HEK293 (cell line): ENCODE results near the gene PERCC1.
A peak's percentile ranks its signal among the peaks of the same experiment; 100 is the strongest.

Experiments
- CTCF ChIA-PET: fragments of 350-600 bp; formaldehyde crosslinking; extraction: SDS; loops from one replicate; lab custom pipeline; 2021; ENCODE audit warnings: antibody characterized with exemption; lab: Yijun Ruan, JAX
- POLR2A ChIA-PET: fragments of 300-600 bp; formaldehyde crosslinking; extraction: SDS; loops from one replicate; lab custom pipeline; 2020; ENCODE audit warnings: antibody characterized with exemption, inconsistent platforms; lab: Yijun Ruan, JAX
- H3K27ac ChIP-seq: fragments of 200-500 bp; sonication (Bioruptor generic); 2 replicates; pipeline ENCODE4 v1.5.1; 2014; ENCODE audit warnings: low read depth, low read length, control low read depth, inconsistent platforms; ENCODE audit errors: extremely low read depth
- H3K36me3 ChIP-seq, 2 experiments: fragments of 200-500 bp in 1 of 2; sonication (Bioruptor generic) in 1 of 2; 1 replicate in 1 of 2; 2 replicates in 1 of 2; pipeline ENCODE4 v1.5.1; 2014 to 2017; ENCODE audit warnings: inconsistent platforms in 2 of 2, low read length in 2 of 2; ENCODE audit not compliant: control insufficient read depth in 2 of 2, insufficient read depth in 1 of 2
- H3K4me1 ChIP-seq: fragments of 200-500 bp; sonication (Bioruptor generic); 2 replicates; pipeline ENCODE4 v1.5.1; 2014; ENCODE audit warnings: mild to moderate bottlenecking, low read length, inconsistent platforms; ENCODE audit not compliant: control insufficient read depth, insufficient read depth
- H3K4me3 ChIP-seq: 2 replicates; pipeline ENCODE4 v1.5.1; 2011; ENCODE audit warnings: low read depth, mild to moderate bottlenecking, control low read depth, low read length, moderate library complexity
- H3K9me3 ChIP-seq: fragments of 200-500 bp; sonication (Bioruptor generic); 2 replicates; pipeline ENCODE4 v1.5.1; 2014; ENCODE audit warnings: low read depth, low read length, inconsistent platforms; ENCODE audit not compliant: control insufficient read depth, insufficient read depth
- BCL11B ChIP-seq: fragments of 450-650 bp; formaldehyde crosslinking; IDR thresholded peaks from 2 replicates; pipeline ENCODE4 v1.5.1; 2016; ENCODE audit warnings: low read depth, missing biosample characterization, missing genetic modification characterization
- GFI1B ChIP-seq: fragments of 450-650 bp; formaldehyde crosslinking; IDR thresholded peaks from 2 replicates; pipeline ENCODE4 v1.5.1; 2016; ENCODE audit warnings: missing biosample characterization, missing genetic modification characterization
- GLI2 ChIP-seq: fragments of 450-650 bp; formaldehyde crosslinking; IDR thresholded peaks from 2 replicates; pipeline ENCODE4; 2017; ENCODE audit warnings: missing biosample characterization, missing genetic modification characterization, low read depth, borderline replicate concordance
- KLF1 ChIP-seq: fragments of 450-650 bp; formaldehyde crosslinking; IDR thresholded peaks from 2 replicates; pipeline ENCODE4 v1.5.1; 2016; ENCODE audit warnings: missing biosample characterization, missing genetic modification characterization
- PRDM1 ChIP-seq: fragments of 450-650 bp; formaldehyde crosslinking; IDR thresholded peaks from 2 replicates; pipeline ENCODE4; 2016; ENCODE audit warnings: missing biosample characterization, missing genetic modification characterization
- PRDM10 ChIP-seq: fragments of 450-650 bp; formaldehyde crosslinking; IDR thresholded peaks from 2 replicates; pipeline ENCODE4 v1.5.1; 2016; ENCODE audit warnings: missing biosample characterization, missing genetic modification characterization
- REST ChIP-seq: fragments of 450-650 bp; formaldehyde crosslinking; IDR thresholded peaks from 2 replicates; pipeline ENCODE4 v1.5.1; 2016; ENCODE audit warnings: missing biosample characterization, missing genetic modification characterization
- SCRT2 ChIP-seq: fragments of 450-650 bp; formaldehyde crosslinking; IDR thresholded peaks from 2 replicates; pipeline ENCODE4 v1.5.1; 2016; ENCODE audit warnings: missing biosample characterization, missing genetic modification characterization
- TRIM28 ChIP-seq: IDR thresholded peaks from 2 replicates; pipeline ENCODE4 v1.6.1; 2011; ENCODE audit warnings: low read length, control low read depth, borderline replicate concordance
- ZBTB20 ChIP-seq: fragments of 450-650 bp; formaldehyde crosslinking; IDR thresholded peaks from 2 replicates; pipeline ENCODE4 v1.5.1; 2016; ENCODE audit warnings: missing biosample characterization, missing genetic modification characterization
- ZBTB26 ChIP-seq: fragments of 450-650 bp; formaldehyde crosslinking; optimal IDR thresholded peaks from 2 replicates; pipeline ENCODE3; 2016; ENCODE audit warnings: missing biosample characterization, mild to moderate bottlenecking, missing genetic modification characterization
- ZFP3 ChIP-seq: fragments of 450-650 bp; formaldehyde crosslinking; IDR thresholded peaks from 2 replicates; pipeline ENCODE4 v1.5.1; 2016; ENCODE audit warnings: low read depth, missing biosample characterization, missing genetic modification characterization
- ZNF311 ChIP-seq: fragments of 450-650 bp; formaldehyde crosslinking; IDR thresholded peaks from 2 replicates; pipeline ENCODE4 v1.5.1; 2017; ENCODE audit warnings: missing biosample characterization, missing genetic modification characterization, borderline replicate concordance
- ZNF324 ChIP-seq: fragments of 450-650 bp; formaldehyde crosslinking; IDR thresholded peaks from 2 replicates; pipeline ENCODE4 v1.5.1; 2016; ENCODE audit warnings: missing biosample characterization, missing genetic modification characterization
- ZNF335 ChIP-seq: fragments of 450-650 bp; formaldehyde crosslinking; conservative IDR thresholded peaks from 2 replicates; pipeline ENCODE4 v1.5.1; 2016; ENCODE audit warnings: missing biosample characterization, missing genetic modification characterization
- ZNF341 ChIP-seq: fragments of 450-650 bp; formaldehyde crosslinking; IDR thresholded peaks from 2 replicates; pipeline ENCODE4; 2016; ENCODE audit warnings: low read depth, missing biosample characterization, missing genetic modification characterization
- ZNF404 ChIP-seq: fragments of 450-650 bp; formaldehyde crosslinking; IDR thresholded peaks from 2 replicates; pipeline ENCODE4 v1.5.1; 2017; ENCODE audit warnings: missing biosample characterization, missing genetic modification characterization
- ZNF473 ChIP-seq: fragments of 450-650 bp; formaldehyde crosslinking; IDR thresholded peaks from 2 replicates; pipeline ENCODE4 v1.5.1; 2017; ENCODE audit warnings: missing biosample characterization, missing genetic modification characterization
- ZNF530 ChIP-seq: fragments of 450-650 bp; formaldehyde crosslinking; IDR thresholded peaks from 2 replicates; pipeline ENCODE4 v1.5.1; 2016; ENCODE audit warnings: low read depth, missing biosample characterization, missing genetic modification characterization
- ZNF600 ChIP-seq: fragments of 450-650 bp; formaldehyde crosslinking; IDR thresholded peaks from 2 replicates; pipeline ENCODE4 v1.5.1; 2016; ENCODE audit warnings: missing biosample characterization, missing genetic modification characterization
- ZNF610 ChIP-seq: fragments of 450-650 bp; formaldehyde crosslinking; IDR thresholded peaks from 2 replicates; pipeline ENCODE4 v1.5.1; 2016; ENCODE audit warnings: missing biosample characterization, missing genetic modification characterization, borderline replicate concordance
- ZNF623 ChIP-seq: fragments of 450-650 bp; formaldehyde crosslinking; IDR thresholded peaks from 2 replicates; pipeline ENCODE4 v1.5.1; 2016; ENCODE audit warnings: missing biosample characterization, missing genetic modification characterization
- ZNF660 ChIP-seq: fragments of 450-650 bp; IDR thresholded peaks from 2 replicates; pipeline ENCODE4 v1.5.1; 2018; ENCODE audit warnings: missing biosample characterization, mild to moderate bottlenecking, missing genetic modification characterization
- ZNF670 ChIP-seq: fragments of 450-650 bp; formaldehyde crosslinking; IDR thresholded peaks from 2 replicates; pipeline ENCODE4 v1.5.1; 2016; ENCODE audit warnings: missing biosample characterization, missing genetic modification characterization, low read depth
- ZNF701 ChIP-seq: fragments of 450-650 bp; formaldehyde crosslinking; IDR thresholded peaks from 2 replicates; pipeline ENCODE4 v1.5.1; 2016; ENCODE audit warnings: missing biosample characterization, missing genetic modification characterization

The PERCC1 gene

GRCh38 chr16:1414532-1415260 lies 16.2 kb upstream of the PERCC1 start, which contains the start of gene UNKL:
TSS of gene UNKL (minus strand) at chr16:1414704. CDS start at chr16:1414691, 13 bp downstream.
- peak within 1 kb of the TSS; percentile 91 for H3K4me3 ChIP-seq
- TF ChIP-seq ZNF404 (tag by site-specific recombination) (no peak), ZNF600 (tag by site-specific recombination) (no peak), ZBTB20 (peak; percentile 29; the same call in 1 of the 2 replicates), SCRT2 (tag by site-specific recombination) (no peak), KLF1 (tag by site-specific recombination) (no peak; the same call in 1 of the 2 replicates), ZNF623 (tag by site-specific recombination) (no peak), ZNF341 (tag by site-specific recombination) (peak; percentile 84), ZNF335 (tag by site-specific recombination) (peak; percentile 23; the same call in 1 of the 2 replicates)
- peaks cover 4% of the 10 kb centered on the region for H3K4me1 ChIP-seq
- peaks cover 0 to 12% of the 10 kb centered on the region in 2 experiments; a peak in 2 of 3 replicates for H3K36me3 ChIP-seq
- H3K9me3 ChIP-seq = no peaks in the 10 kb centered on the region
- peak within 1 kb of the TSS; percentile 70; the same call in 1 of the 2 replicates for H3K27ac ChIP-seq
- ChIA-PET POLR2A (no interaction called here), CTCF (interaction anchor here (0.6 to 1.5 kb wide), 2 partner anchors 51 to 87 kb away, joined by 4 read pairs; no protein-coding TSS in a partner anchor)

- Histone ChIP-seq H3K9me3 (no peaks in the 10 kb centered on the region), H3K4me3 (no peak overlapping the region), H3K36me3 (peaks cover 0 to 8% of the 10 kb centered on the region in 2 experiments; a peak in 2 of 3 replicates), H3K4me1 (peaks cover 6% of the 10 kb centered on the region), H3K27ac (no peak overlapping the region)
- ChIA-PET CTCF (no interaction called here), POLR2A (no interaction called here)
- TF ChIP-seq ZNF701 (no peak), ZNF660 (no peak), ZNF530 (no peak), ZNF324 (tag by site-specific recombination) (no peak), ZNF670 (tag by site-specific recombination) (no peak), GFI1B (tag by site-specific recombination) (no peak), GLI2 (tag by site-specific recombination) (no peak), ZFP3 (no peak), ZNF610 (tag by site-specific recombination) (no peak), BCL11B (tag by site-specific recombination) (no peak), PRDM10 (no peak), PRDM1 (tag by site-specific recombination) (peak; percentile 16; the same call in 1 of the 2 replicates), TRIM28 (no peak), ZNF311 (tag by site-specific recombination) (no peak), ZBTB26 (tag by site-specific recombination) (no peak), ZNF473 (tag by site-specific recombination) (no peak), REST (tag by site-specific recombination) (peak; percentile 73; the same call in 1 of the 2 replicates)
These were observed 14.3 kb upstream of the PERCC1 start for GRCh38 chr16:1416521-1416941.
